Measurements from ENCODE around the gene RAB3B. TPM values are rescaled to one million over a fixed set of nuclear protein-coding genes. Genes with fewer than 3 reads are reported as not detected.

The RAB3B gene
- polyA plus RNA-seq, 3 donors, result under 0.01 to 0.56 (median 0.03) TPM

DNA sequence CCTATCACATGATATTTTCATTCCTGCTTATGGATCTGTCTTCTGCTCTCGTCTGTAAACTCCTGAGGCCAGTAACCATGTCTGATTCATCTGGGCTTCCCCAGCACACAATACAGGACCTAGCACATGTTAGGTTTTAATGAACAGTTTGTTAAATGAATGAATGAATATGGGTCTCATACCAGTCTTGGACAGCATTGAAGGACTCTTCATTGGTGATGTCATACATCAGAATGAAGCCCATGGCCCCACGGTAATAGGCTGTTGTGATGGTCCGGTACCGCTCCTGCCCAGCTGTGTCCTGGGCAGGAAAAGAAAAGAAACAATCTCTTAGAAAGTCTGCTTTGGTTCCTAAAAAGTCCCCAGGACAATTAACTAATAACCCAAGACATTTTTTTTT is 53.4 kb downstream of the RAB3B start:
- WGBS, 3 donors, result 89 to 94% (median 93%) methylated on average over 4 of the region's 4 CpGs
- no peak overlapping the region for H3K27ac ChIP-seq (ENCODE audit: low read depth, low read length)

DNA sequence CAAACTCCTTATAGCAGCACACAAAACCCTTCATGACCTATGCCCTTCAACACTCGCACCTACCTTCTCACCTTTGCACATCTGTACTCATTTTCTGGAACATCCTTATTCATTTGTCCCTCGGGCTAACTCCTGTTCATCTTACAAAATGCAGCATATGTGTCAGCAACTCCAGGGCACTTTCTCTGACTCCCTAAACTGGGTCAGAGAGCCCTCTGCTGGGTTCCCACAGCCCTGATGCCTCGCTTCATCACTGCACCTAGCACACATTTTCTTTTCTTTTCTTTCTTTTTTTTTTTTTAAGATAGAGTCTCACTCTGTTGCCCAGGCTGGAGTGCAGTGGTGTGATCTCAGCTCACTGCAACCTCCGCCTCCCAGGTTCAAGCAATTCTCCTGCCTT is 54.0 kb downstream of the RAB3B start:
- WGBS, 3 donors, result 77 to 89% (median 85%) methylated on average over 4 of the region's 4 CpGs
- H3K27ac ChIP-seq (ENCODE audit: low read depth, low read length), result no peak overlapping the region

DNA sequence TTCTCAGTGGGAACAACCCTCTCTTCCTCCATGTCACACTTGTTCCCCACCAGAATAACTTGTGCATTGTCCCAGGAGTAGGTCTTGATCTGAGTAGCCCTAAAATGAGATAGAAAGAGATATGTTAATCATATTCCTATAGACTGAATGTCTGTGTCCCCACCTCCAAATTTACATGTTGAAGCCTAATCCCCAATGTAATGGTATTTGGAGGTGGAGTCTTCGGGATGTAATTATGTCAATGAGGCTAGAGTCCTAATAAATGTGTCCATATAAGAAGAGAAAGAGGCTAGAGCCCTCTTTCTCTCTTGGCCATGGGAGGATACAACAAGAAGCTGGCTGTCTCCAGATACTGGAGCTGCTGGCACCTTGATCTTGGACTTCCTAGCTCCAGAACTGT is 57.2 kb downstream of the RAB3B start:
- WGBS, 3 donors, result 91 to 96% (median 94%) methylated on average over 1 of the region's 1 CpG
- H3K27ac ChIP-seq (ENCODE audit: low read depth, low read length), result no peak overlapping the region

DNA sequence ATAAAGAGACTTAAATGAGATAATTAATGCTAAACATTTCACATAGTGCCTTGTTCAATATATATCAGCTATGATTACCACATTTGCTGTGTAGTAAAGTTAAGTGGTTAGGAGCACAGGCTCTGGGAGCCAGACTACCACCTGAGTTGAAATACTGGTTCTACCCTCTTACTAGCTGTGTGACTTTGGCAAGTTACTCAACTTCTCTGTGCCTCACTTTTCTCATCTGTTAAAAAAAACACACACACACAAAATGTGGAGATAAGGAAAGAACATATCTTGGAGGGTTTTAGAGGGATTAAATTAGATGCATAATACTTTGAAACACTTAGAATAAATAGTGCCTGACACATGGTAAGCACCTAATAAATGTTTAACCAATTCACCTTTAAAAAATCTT is 60.2 kb downstream of the RAB3B start:
- H3K27ac ChIP-seq (ENCODE audit: low read depth, low read length), result no peak overlapping the region

DNA sequence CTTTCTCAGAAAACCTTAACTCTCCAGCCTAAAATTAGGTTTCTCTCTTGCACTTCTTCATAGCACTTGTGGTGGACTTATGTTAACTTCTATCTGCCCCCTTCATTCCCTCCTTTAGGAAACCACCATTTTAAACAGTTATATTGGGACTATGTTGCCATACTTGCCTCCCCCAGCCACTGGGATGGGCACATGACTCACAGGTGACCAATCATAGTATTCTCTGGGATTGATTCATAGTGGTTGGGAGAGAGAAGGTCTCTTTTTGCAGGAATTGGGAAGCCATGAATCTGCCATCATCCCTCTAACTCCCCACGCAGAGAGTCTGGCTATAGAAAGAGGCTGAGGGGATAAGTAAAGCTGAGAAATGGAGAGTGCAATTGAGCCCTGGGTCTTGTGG is 61.6 kb downstream of the RAB3B start:
- H3K27ac ChIP-seq (ENCODE audit: low read depth, low read length), result no peak overlapping the region
- 74 to 89% (median 82%) methylated on average over 1 of the region's 1 CpG for WGBS, 3 donors

DNA sequence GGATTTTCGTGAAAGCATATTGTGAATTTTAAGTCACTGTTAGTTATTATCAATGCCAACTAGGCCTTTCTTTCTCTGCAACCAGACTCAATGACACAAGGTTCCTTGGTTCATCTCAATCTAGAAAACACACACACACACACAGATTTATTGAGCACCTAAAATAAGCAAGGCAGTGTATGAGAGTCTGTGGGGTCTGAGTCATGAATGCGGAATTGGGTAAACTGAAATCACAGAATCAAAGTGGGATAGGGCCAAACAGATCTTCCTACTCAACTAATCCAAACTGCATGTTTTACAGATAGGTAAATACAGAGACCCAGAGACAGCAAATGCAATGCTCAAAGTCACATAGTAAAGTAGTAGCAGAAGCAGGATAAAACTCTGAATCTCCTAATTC is 63.5 kb downstream of the RAB3B start:
- 85 to 95% (median 89%) methylated on average over 2 of the region's 2 CpGs for WGBS, 3 donors
- no peak overlapping the region for H3K27ac ChIP-seq (ENCODE audit: low read depth, low read length)

DNA sequence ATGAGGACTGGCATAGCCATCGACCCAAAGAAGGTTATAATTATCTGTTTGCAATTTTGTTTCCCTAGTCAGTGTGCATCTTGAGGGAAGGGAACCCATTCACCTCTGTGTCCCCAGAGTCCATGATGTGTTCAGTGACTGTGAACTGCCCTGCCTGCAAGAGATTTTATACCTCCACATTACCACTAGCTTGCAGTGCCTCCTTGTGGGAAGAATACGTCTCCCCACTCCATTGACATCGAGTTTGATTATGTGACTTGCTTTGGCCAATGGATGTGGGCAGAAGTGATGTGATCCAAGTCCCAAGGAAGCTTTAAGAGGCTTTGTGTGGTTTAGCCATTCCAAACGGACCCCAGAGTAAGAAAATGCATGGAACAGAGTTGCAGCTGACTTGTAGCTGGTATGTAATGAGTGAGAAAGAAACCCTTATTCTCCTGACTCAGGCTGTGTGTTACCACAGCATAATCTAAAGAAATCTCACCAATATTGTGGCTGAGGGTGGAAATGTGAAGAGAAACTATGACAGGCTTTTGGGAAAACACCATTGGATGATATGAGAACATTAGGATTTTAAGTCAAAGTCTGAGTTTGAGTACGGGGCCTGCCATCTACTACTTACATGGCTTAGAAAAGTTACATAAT is 64.2 kb downstream of the RAB3B start:
- H3K27ac ChIP-seq (ENCODE audit: low read depth, low read length), result no peak overlapping the region
- 70% methylated on average over 5 of the region's 5 CpGs for WGBS, 3 donors

DNA sequence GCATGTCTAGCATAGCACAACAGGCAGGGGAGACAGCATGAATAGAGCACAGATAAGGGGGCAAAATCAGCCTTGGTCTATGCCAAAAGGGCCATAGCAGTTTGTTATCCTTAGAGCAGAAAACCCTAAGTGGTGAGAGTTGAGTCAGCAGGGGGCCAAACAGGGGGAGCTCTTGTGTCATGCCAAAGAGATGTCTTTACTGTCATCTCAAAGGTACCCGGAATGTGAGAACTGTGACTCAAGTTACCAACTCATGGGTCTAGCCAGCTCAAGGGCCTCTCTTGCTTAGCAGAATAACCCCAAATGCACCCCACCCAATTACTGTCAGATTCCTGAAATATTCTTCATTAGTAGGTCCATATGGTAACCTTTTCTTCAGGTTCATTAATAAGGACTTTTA is 66.0 kb downstream of the RAB3B start:
- 73 to 78% (median 76%) methylated on average over 1 of the region's 1 CpG for WGBS, 3 donors
- no peak overlapping the region for H3K27ac ChIP-seq (ENCODE audit: low read depth, low read length)

DNA sequence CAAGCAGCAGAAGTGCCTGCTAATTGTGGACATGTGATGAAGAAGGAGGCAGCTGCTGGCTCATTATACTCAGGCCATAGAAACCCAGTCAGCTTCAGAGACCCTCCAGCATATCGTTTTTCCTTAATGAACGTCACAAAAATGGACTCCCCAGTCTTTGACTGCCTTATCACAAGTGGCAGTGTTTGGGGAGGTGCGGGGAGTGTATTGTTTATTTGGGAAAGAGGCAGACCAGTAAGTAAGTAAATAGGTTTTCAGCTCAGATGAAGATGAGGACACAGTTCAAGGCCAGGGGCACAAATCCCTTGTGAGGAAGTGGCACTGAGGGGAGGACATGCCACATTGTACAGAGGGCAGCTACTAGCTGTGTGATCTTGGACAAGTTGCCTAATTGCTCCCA is 68.5 kb downstream of the RAB3B start:
- WGBS, 3 donors, result 53 to 68% (median 66%) methylated on average over 3 of the region's 3 CpGs
- no peak overlapping the region for H3K27ac ChIP-seq (ENCODE audit: low read depth, low read length)

DNA sequence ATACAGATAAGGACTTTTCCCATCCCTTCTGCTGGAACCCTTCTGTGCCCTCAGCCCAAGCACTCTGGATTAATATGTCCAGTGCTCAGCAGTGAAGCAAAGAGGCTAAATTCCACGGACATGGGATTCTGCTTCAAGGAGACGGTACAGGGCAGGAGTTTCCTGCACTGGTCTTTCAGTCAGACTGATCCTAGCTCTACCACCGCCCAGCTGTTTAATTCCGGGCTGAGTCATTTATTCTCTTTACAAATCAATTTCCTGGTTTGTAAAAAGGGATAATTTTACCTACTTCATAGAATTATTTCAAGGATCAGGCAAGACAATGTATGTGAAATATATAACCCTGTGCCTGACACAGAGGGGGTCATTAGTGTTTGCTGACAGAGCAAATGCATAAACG is 70.4 kb downstream of the RAB3B start:
- 68 to 73% (median 70%) methylated on average over 5 of the region's 5 CpGs for WGBS, 3 donors
- no peak overlapping the region for H3K27ac ChIP-seq (ENCODE audit: low read depth, low read length)

DNA sequence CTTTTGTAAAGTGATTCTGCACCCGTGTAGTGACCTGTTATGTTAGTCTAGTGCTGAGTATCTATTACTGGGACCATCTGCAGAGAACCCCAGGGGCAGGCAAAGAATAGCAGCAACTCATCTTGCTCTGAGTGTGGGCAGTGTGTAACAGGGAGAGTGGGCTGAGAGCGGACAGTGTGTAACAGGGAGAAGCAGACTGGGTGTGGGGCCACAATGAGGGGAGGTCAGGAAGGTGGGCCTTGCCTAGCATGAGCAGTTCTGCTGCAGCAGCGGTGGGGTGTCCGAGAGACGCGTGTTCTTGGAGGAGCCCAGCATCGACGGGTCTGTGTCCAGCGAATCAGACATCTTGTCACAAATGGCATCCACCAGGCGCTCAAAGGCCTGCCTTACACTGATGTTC is 70.8 kb downstream of the RAB3B start:
- WGBS, 3 donors, result 86 to 91% (median 90%) methylated on average over 10 of the region's 10 CpGs
- H3K27ac ChIP-seq (ENCODE audit: low read depth, low read length), result no peak overlapping the region

DNA sequence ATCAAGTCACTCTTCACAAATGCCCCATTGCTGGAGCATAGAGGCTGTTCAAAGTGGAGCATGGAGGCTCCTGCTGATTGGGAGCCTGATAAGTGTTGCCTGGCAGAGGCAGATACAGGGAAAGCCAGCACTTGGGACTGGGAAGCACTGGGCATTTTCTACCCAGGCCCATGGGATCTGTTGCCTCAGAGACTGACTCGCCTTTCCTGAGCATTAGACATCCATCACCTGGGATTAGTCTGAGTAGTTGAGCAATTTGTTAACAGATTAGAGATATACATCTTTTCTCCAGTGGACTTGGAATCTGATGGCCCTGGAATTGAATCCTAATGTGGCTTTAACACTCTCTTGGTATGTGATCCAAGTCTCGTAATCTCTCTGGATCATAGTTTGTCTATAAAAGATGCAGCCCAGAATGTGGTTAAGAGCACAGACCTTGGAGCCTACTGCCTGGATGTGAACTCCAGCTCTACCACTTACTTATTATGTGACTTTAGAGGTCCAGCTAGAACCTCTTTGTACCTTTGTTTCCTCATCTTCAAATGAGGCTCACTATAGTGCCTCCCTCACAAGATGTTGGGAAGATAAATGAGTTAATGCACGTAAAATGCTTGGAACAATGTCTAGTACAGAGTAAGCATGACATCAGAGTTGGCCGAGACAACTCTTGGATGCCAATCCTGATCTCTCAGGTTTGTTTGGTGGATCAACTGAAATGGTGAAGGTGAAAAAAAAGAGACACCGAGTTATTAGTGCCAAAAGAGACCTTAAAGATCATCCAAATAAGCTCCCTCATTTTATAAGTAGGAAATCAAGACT is 73.7 kb downstream of the RAB3B start:
- 71 to 78% (median 76%) methylated on average over 5 of the region's 5 CpGs for WGBS, 3 donors
- no peak overlapping the region for H3K27ac ChIP-seq (ENCODE audit: low read depth, low read length)

DNA sequence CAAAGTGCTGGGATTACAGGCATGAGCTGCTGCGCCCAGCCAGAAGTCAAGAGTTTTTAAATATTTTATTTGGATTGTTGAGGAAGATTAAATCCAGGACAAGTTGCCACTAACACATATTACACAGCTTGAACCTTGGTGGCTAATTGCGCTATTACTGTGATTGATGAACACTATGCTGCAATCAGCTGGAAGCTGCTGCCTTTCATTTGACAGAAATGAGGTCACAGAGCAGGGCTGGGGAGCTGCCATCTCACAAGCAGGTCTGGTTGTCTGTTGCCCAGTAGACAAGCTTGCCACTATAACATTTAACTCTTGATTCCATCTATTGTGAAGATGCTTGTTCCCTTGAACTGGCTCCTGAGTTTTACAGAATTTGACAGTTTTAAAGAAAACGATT is 74.5 kb downstream of the RAB3B start:
- 55 to 85% (median 76%) methylated on average over 3 of the region's 3 CpGs for WGBS, 3 donors
- H3K27ac ChIP-seq (ENCODE audit: low read depth, low read length), result no peak overlapping the region

DNA sequence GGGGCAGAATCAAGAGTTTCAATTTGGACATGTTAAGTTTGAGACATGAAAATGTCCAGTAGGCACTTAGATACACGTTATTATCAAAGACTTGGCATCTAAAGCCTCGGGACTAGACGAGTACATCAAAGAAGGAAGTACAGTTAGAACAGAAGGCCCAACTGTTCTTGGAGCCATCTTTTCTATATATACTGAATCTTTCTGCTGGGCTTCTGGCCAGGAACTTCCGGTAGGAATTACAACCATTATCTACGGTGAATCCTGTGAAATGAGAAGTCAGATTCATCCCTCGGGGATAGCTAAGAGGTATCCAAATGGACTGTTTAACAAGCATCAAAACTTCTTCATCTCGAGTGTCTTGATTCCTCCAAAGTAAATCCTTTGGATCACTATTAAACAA is 77.6 kb downstream of the RAB3B start:
- 65 to 82% (median 76%) methylated on average over 7 of the region's 7 CpGs for WGBS, 3 donors

DNA sequence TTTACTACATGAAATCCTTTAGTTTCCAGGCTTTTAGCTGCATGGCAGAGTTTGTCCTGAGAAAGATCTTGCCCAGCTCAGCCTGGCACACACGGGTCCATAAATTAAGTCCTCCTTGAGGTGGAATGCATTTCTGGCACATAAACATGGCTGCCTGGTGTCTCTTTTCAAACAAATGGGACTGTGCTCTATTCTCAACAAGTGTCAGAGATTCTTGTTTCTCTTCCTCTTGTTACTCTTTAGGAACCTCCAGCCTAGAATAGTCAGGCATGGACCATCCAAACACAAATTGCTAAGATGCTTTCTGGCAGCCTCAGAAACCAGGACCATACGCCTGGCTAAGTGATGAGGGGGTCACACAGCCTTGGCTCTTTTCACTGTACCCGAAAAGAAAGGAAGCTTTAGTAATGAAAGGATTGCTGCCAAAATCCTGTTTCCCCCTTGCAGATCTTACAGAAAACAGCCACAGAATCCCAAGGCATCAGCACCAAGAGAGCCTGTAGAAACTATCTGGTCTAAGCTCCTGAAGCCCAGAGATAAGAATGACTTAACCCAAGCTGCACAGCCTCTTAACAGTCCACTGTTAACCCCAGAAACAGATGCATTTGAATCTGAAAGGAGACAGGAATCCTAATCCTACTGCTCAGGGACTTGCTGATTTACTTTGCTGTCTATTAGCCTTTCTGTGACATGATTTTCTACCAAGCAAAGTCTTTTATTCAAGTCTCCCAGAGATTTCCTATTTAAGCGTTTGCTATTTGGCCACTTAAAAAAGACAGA is 80.1 kb downstream of the RAB3B start:
- H3K27ac ChIP-seq (ENCODE audit: low read depth, low read length), result no peak overlapping the region
- WGBS, 3 donors, result 65 to 74% (median 70%) methylated on average over 4 of the region's 4 CpGs

More for the DNA sequence above, 77.6 kb downstream of the RAB3B start:
- H3K27ac ChIP-seq (ENCODE audit: low read depth, low read length), result no peak overlapping the region

DNA sequence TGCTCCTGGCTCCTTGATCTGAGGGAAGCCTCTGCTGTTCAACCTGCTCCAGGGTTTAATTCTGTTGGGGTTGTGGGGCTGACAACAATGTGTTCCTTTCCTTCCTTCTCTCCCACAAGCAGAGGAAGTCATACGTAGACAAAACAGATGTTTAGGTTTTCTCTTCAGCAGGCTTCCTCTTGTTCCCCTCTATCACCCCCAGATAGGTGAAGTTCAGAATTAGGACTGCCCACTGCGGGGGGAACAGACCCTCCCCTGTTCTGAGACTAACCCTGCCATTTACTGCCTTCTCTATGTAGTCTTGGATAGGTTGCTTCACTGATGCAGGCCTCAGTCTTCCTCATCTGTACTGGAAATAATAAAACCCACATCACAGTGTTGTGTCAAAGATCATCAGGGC is 82.0 kb downstream of the RAB3B start:
- no peak overlapping the region for H3K27ac ChIP-seq (ENCODE audit: low read depth, low read length)
- 46 to 50% (median 48%) methylated on average over 2 of the region's 2 CpGs for WGBS, 3 donors

DNA sequence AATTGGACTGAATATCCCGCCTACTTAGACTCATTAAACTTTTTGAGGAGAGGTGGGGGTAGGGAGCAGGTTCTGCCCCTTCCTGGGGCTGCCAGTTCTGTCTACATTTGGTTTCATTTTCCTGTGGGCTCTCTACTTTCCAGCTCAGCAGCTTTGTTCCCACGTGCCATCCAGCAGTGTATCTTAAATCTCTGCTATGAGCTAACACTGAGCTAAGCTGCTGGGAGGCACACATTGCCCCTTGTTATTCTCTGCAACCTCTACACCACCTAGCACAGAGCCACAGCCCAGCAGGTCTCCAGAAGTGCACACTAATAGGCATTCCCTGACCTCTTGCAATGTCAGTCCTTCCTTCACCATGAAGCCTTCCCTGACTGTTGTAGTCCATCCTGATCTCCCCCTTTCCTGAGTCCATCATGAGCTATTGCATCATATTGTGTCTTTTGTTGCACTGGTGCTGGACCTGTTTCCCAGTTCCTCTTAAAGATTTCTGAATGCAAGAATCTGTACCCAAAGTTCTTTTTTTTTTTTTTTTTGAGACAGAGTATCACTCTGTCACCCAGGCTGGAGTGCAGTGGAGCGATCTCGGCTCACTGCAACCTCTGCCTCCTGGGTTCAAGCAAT is 83.3 kb downstream of the RAB3B start:
- no peak overlapping the region for H3K27ac ChIP-seq (ENCODE audit: low read depth, low read length)
- WGBS, 3 donors, result 75 to 79% (median 77%) methylated on average over 4 of the region's 4 CpGs

DNA sequence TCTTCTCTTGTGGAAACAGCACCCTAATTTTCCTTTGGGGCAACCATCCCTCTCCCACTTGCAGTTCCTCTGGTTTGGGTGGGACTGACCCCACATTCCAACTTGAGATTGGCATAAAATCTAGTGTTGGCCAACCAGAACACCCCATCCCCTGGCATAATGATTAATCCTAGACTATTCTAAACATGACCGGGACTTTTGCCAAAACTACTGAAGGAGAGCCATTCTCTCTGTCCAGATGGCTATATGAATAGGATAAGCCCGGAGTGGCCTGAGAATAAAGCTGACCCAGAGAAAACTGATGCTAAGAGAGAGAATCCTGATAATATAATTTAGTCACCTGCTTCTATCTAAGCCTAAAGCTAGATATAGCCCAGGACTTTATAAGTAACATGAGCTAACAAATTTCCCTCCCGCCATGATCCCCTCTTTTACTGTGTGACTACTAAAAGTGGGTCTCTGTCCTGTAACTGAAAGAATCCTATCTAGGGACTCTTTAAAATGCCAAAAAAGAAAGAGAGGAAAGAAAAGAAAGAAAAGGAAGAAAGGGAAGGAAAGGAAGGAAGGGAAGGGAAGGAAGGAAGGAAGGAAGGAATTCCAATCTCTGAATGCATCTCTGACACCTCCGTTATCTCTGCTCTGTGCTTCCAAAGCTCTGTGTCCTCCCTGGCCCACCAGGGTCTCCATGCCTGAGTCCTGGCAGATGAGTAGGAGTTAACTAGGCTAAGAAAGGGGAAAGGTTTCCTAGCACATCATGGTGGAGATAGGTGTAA is 84.0 kb downstream of the RAB3B start:
- 53 to 58% (median 55%) methylated on average over 4 of the region's 4 CpGs for WGBS, 3 donors
- H3K27ac ChIP-seq (ENCODE audit: low read depth, low read length), result no peak overlapping the region

Data from adipose tissue (tissue), 3 donors.